Glomerular endothelial cell (primary cell): ENCODE measurements around the gene KIAA1586. TPM values are rescaled to one million over a fixed set of nuclear protein-coding genes. Genes with fewer than 3 reads are reported as not detected.

Experiments used
- DNase-seq: peaks from one replicate; pipeline ENCODE4 v3.0.0-alpha.2; 2011; ENCODE audit warnings: low read depth, low spot score; ENCODE audit errors: extremely low read depth
- total RNA-seq: library from RNA; depleted of rRNA; stranded (reverse); fragments of >200 nt; gene quantifications from 2 replicates; pipeline ENCODE4 v1.2.3, GENCODE V29; 2015

Gene KIAA1586
- total RNA-seq, 1 donor from 2014 or later: 7.5 TPM

- DNase-seq: no peak
Observed at GRCh38 chr6:57102976-57103375, 56.5 kb downstream of the KIAA1586 start.

GRCh38 chr6:57104336-57104735 lies 57.8 kb downstream of the KIAA1586 start:
- DNase-seq: no peak

Other genes with a start within 250 kb of the KIAA1586 start
- 0.53 TPM in 2 replicates for gene BEND6, start 91.6 kb upstream of the KIAA1586 start, total RNA-seq
- 32.5 and 40.0 TPM in 2 replicates for gene ZNF451, start 43.5 kb downstream of the KIAA1586 start, total RNA-seq
- gene BAG2, start 125.6 kb downstream of the KIAA1586 start, total RNA-seq: 3.7 and 4.0 TPM in 2 replicates
- 8.5 and 9.4 TPM in 2 replicates for gene RAB23, start 175.6 kb downstream of the KIAA1586 start, total RNA-seq